Eye (tissue), 1 donor: ENCODE results near the gene PDE8A.

Experiments used
- DNase-seq: peaks from one replicate; pipeline ENCODE4 v3.0.0-alpha.2; 2015

Gene PDE8A

GRCh38 chr15:85014932-85015331 is 33.3 kb downstream of the PDE8A start:
- DNase-seq, result no peak

DNA sequence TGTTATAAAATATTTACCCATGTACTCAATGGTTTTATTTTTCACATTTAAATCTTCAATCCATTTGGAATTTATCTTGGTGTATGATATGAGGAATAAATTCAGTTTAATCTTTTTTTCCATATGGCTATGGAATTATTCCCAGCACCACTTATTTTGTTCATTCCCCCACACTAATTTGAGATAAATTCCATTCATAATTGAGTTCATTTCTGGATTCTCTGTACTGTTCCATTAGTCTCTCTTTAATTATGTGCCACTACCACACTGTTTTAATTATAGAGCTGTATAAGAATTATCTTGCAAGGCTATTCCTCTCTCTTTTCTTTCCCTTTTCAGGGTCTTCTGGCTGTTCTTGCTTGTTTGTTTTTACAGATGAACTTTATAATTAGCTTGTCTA is 34.6 kb downstream of the PDE8A start:
- DNase-seq, result no peak

GRCh38 chr15:85019815-85020590 is 38.3 kb downstream of the PDE8A start:
- DNase-seq, result no peak

DNA sequence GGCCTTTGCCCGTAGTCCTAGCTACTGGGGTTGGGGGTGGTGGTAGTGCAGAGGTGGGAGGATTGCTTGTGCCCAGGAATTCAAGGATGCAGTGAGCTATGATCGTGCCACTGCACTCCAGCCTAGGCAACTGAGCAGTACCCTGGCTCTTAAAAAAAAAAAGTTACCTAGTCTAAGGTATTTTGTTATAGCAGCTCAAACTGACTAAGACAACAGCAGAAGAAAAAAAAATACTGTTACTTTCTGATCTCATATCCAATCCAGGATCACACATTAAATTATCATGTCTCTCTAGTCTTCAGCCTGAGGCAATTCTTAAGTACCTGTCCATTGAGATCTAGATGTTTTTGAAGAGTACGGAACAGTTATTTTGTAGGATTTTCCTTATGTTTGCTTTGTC is 39.8 kb downstream of the PDE8A start:
- no peak for DNase-seq

DNA sequence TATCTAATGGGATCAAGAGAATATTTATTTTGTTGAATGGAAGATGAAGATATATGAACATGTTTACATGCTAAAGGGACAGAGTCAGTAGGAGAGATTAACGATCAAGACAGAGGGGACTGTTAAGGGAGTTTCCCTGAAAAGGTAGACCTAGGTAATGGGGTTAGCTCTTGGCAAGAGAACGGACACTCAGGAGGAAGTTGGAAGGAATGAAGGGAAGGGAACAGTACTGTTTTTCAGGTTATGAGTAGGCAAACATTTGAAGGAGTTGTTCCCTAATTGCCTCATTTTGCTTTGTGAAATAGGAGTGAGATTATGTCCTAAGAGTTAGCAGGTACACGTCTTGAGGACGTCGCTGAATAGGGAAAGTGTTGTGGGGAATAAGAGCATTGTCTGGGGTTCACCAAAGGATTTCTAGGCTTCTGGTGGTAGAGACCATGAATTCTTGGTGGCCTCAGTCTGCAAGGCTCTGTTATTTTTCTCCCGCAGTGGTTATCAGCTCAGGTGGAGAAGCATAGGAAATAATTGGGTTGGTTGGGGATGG is 41.3 kb downstream of the PDE8A start:
- DNase-seq, result no peak

DNA sequence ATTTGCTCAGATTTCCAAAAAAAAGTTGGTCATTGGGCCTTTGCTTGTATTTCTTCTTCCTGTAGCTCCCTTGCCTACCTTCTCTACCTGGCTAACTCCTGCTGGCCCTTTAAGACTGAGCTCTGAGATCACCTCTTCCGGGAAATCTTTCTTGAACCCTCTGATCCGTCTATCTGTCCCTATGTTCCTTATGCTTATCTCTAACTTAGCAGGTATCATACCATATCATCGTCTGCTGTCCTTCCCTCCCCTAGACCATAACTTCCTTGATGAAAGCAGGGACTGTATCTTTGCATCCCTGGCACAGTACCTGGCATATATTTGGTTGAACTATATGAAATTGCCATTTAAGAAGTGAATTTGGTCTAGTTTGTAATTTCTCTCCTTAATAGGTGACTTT is 42.3 kb downstream of the PDE8A start:
- no peak for DNase-seq

- no peak for DNase-seq
These were observed 43.1 kb downstream of the PDE8A start for GRCh38 chr15:85024509-85025336.

- DNase-seq, result peak; percentile 54
These were observed 44.0 kb downstream of the PDE8A start for GRCh38 chr15:85025516-85026251.

- no peak for DNase-seq
These were observed 44.8 kb downstream of the PDE8A start for GRCh38 chr15:85026304-85027032.

- no peak for DNase-seq
These were observed 45.4 kb downstream of the PDE8A start for GRCh38 chr15:85027033-85027380.

DNA sequence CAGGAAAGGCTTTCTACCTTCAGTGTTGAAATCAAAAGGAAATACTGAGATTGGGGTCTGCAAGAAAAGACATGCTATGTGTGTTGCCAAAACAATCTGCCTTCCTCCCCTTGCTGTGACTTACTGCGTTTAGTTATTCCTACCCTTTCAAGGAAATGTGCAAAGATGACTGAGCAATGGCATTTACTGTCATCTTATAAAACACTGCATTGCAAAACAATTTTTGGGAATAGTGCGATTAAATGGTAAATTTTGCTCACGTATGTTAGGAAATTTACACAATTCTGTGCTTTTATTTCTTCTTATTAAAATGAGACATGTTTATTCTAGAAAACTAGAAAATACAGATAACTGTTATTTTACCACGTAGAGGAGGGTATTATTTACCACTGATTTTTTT is 45.8 kb downstream of the PDE8A start:
- no peak for DNase-seq

- DNase-seq, result no peak
These were observed 46.8 kb downstream of the PDE8A start for GRCh38 chr15:85028416-85028815.

GRCh38 chr15:85029221-85029620 is 47.6 kb downstream of the PDE8A start:
- DNase-seq, result no peak

DNA sequence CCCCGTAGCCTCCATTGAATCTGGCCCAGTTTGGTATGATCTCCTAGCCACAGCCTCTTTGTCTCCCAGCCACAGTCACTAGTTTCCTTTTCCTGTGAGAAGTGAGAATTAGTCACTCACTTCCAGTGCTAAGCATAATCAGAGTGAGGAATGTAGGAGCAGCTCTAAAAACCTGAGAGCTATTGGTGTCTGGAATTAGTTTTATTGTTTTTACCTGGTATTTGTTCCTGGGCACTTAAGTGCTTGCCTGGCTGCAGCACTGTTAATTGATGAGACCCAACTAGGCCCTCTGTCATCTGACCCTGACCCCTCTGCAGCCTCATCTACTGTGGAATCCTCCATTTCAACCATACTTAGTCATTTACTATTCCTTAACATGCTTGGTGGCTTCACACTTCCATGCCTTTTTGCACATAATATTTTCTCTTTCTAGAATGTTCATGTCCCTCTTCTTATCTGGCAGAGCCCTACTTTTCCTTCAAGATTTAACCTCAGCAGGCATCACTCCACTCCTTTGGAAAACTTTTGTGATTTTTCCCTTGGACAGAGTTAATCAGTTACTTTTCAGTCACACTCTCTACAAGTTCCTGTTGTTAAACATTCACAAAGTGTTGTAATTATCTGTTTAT is 48.8 kb downstream of the PDE8A start:
- DNase-seq, result no peak

DNA sequence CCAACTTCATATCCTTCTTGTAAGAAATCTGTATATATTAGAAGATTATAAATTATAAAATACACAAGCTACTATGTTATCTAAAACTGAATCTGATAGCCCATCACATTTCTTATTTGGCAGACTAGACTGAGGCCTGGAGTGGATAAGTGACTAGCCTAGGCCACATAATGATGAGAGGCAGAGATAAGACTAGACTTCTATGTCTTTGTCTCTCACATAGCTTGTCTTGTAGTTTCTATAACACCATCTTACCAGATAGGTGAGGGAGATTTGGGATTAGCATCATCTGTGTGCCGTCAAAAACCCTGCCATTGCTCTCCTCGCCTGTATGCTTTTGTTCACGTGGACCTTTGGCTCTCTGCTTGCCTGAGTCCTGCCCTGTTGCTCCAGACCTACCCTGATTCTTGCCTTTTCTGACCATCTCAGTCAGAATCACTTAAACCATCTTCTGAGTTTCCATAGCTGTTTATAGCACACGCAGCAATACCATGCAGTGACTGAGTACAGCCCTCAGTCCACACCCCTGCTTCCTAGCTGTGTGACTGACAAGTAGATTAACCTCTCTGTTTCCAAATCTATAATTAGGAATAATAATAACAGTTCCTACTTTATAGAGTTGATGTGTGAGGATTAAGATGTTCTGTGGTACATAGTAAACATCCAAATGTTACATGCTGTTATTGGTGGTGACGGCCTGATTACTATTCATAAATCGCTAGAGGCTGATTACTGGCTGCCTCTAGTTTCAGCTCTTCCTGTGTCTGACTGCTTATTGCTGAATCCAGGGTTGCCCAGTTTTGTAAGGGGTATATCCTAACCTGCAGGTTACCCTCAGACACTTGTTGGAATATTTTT is 49.7 kb downstream of the PDE8A start:
- no peak for DNase-seq

DNA sequence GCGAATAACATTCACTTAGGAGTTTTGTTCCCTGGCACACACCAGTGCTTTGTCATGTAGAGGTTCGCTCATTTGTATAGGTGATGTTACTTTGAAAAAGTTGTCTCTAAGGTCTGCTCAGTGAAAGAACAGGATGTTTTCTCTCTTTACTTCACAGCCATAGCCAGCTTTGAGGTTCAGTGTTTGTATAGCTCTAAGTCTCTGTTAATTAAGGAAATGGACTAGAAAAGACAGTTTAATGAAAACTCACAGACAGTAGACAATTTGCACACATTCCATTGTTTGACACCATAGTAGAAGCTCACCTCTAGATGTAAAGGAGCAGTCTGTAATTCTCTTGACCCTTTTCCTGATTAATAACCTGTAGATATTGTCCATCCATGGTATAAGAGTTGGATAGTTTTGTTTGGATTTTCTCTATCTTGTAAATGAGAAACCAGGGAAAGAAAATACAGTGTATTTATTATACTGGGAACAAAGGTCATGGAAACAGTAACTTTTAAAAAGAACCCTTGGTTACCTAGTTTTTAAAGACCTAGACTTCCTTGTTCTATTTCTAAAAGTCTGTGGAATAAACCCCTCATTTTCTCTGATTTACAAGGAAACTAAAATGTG is 50.4 kb downstream of the PDE8A start:
- DNase-seq, result no peak

DNA sequence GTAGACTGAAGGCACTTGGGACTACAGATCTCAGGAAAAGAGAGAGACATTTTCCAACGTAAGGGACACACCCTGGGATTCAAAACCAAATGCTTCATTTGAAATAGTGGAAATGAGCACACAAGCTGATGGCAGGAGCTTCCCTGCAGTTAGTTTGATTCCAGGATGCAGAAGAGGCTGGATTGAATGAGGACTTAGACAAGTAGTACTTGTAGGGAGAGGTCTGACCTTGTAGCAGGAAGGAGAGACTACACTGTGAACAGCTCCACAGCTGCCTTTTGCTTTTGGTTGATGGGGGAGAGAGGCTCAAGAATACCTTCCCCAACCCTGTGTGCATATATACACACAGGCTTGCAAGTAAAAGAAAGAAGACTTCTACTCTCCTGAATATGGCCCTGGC is 51.5 kb downstream of the PDE8A start:
- no peak for DNase-seq

DNA sequence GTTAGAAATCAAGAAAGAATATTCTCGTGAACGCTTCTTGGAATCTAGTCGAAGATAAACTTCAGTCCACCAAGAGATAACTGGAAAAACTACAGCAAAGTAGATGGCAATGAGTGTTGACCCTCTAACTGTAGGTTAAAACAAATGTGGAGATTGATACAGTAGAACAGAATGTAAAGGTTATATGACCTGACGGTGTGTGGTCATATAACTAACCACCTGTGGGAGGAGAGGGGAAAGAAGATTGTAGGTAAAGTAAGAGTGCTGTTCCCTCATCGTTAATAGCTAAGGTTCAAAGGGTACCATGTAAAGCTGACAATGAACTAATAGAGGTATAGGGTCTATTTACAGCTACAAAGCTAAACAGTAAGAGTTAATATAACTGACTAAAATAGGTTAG is 52.6 kb downstream of the PDE8A start:
- DNase-seq, result no peak

- no peak for DNase-seq
These were observed 54.3 kb downstream of the PDE8A start for GRCh38 chr15:85035980-85036379.

DNA sequence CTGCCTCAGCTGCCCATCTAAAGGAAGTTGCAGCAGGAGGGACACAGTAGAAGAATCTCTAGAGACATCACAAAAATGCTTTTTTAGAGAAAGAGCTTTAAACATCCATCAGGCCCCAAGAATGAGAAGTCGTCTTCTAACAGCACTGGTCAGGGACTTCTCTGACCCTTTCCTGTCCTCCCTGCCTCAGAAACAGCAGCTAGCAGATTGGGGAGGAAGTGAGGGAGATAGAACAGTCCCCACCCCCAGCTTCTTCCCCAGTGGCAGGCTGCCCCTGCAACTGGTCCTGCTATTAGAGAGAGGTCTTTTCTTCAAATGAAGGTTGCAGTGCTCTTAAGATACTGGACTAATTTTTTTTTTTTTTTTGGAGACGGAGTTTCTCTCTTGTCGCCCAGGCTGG is 55.1 kb downstream of the PDE8A start:
- no peak for DNase-seq

- no peak for DNase-seq
These were observed 56.0 kb downstream of the PDE8A start for GRCh38 chr15:85037641-85038040.
